WTC11 (cell line): ENCODE results near the gene CYP26A1. TPM values are rescaled to one million over a fixed set of nuclear protein-coding genes. Genes with fewer than 3 reads are reported as not detected.

Source experiments
- ESRRA ChIP-seq: sonication (generic); formaldehyde crosslinking; IDR thresholded peaks from 2 replicates; pipeline ENCODE4 v1.8.1; 2022; ENCODE audit warnings: mild to moderate bottlenecking, missing genetic modification reagents, borderline replicate concordance
- GABPB1 ChIP-seq: sonication (generic); formaldehyde crosslinking; IDR thresholded peaks from 2 replicates; pipeline ENCODE4 v1.8.1; 2023; ENCODE audit warnings: mild to moderate bottlenecking, missing genetic modification reagents
- MXD4 ChIP-seq: fragments of 250-450 bp; sonication (Bioruptor Pico); IDR thresholded peaks from 2 replicates; pipeline ENCODE4 v1.8.0; 2021; ENCODE audit warnings: mild to moderate bottlenecking, moderate library complexity, borderline replicate concordance
- MYBL2 ChIP-seq: sonication (generic); formaldehyde crosslinking; IDR thresholded peaks from 2 replicates; pipeline ENCODE4 v1.8.1; 2023; ENCODE audit warnings: mild to moderate bottlenecking, moderate library complexity, missing genetic modification reagents
- NFYB ChIP-seq: sonication (generic); formaldehyde crosslinking; conservative IDR thresholded peaks from 2 replicates; pipeline ENCODE4 v1.8.0; 2022; ENCODE audit warnings: low read depth, missing genetic modification reagents
- NR1H2 ChIP-seq: sonication (generic); formaldehyde crosslinking; IDR thresholded peaks from 2 replicates; pipeline ENCODE4 v1.9.0; 2021; ENCODE audit warnings: mild to moderate bottlenecking, moderate library complexity, missing genetic modification reagents
- NR2C2 ChIP-seq: sonication (generic); formaldehyde crosslinking; IDR thresholded peaks from 2 replicates; pipeline ENCODE4 v1.8.0; 2022; ENCODE audit warnings: mild to moderate bottlenecking, missing genetic modification reagents
- NR3C1 ChIP-seq: sonication (generic); formaldehyde crosslinking; conservative IDR thresholded peaks from 2 replicates; pipeline ENCODE4 v1.8.1; 2023; ENCODE audit warnings: low read depth, mild to moderate bottlenecking, missing genetic modification reagents
- PRRX2 ChIP-seq: fragments of 250-450 bp; sonication (Bioruptor Pico); IDR thresholded peaks from 2 replicates; pipeline ENCODE4 v1.8.0; 2021; ENCODE audit warnings: mild to moderate bottlenecking
- TCF7 ChIP-seq: sonication (generic); formaldehyde crosslinking; IDR thresholded peaks from 2 replicates; pipeline ENCODE4 v1.8.0; 2022; ENCODE audit warnings: mild to moderate bottlenecking, low read depth, missing genetic modification reagents, moderate library complexity
- TEAD4 ChIP-seq: sonication (generic); formaldehyde crosslinking; IDR thresholded peaks from 2 replicates; pipeline ENCODE4 v1.8.0; 2022; ENCODE audit warnings: mild to moderate bottlenecking, missing genetic modification reagents
- ZBTB21 ChIP-seq: sonication (generic); formaldehyde crosslinking; IDR thresholded peaks from 2 replicates; pipeline ENCODE4 v1.8.1; 2023; ENCODE audit warnings: mild to moderate bottlenecking, missing genetic modification reagents, borderline replicate concordance
- ZNF121 ChIP-seq: sonication (generic); formaldehyde crosslinking; IDR thresholded peaks from 2 replicates; pipeline ENCODE4 v1.8.0; 2023; ENCODE audit warnings: missing genetic modification reagents
- ZNF671 ChIP-seq: fragments of 250-450 bp; sonication (Bioruptor Pico); IDR thresholded peaks from 2 replicates; pipeline ENCODE4 v1.8.0; 2021; ENCODE audit warnings: mild to moderate bottlenecking
- total RNA-seq: library from RNA; stranded (reverse); gene quantifications from 3 replicates; pipeline ENCODE4 v1.2.3, GENCODE V29; 2021
- TF ChIP-seq, protein P1 (sequence below): sonication (generic); formaldehyde crosslinking; IDR thresholded peaks from 2 replicates; pipeline ENCODE4 v1.8.0; 2023; ENCODE audit warnings: missing genetic modification reagents, mild to moderate bottlenecking, borderline replicate concordance
- TF ChIP-seq, protein P2 (sequence below): fragments of 250-450 bp; sonication (Bioruptor Pico); IDR thresholded peaks from 2 replicates; pipeline ENCODE4 v1.9.0; 2021; ENCODE audit warnings: mild to moderate bottlenecking, borderline replicate concordance
- TF ChIP-seq, protein P3 (sequence below): sonication (generic); formaldehyde crosslinking; IDR thresholded peaks from 2 replicates; pipeline ENCODE4 v1.8.1; 2023; ENCODE audit warnings: mild to moderate bottlenecking, missing genetic modification reagents
- TF ChIP-seq, protein P4 (sequence below): sonication (generic); formaldehyde crosslinking; IDR thresholded peaks from 2 replicates; pipeline ENCODE4 v1.8.0; 2022; ENCODE audit warnings: mild to moderate bottlenecking, missing genetic modification reagents
- TF ChIP-seq, protein P5 (sequence below): fragments of 250-450 bp; sonication (Bioruptor Pico); IDR thresholded peaks from 2 replicates; pipeline ENCODE4 v1.9.0; 2021; ENCODE audit warnings: moderate library complexity, mild to moderate bottlenecking, inconsistent platforms, borderline replicate concordance
- TF ChIP-seq, protein P6 (sequence below): fragments of 250-450 bp; sonication (Bioruptor Pico); IDR thresholded peaks from 2 replicates; pipeline ENCODE4 v1.9.0; 2021; ENCODE audit warnings: mild to moderate bottlenecking
- TF ChIP-seq, protein P7 (sequence below): sonication (generic); formaldehyde crosslinking; conservative IDR thresholded peaks from 2 replicates; pipeline ENCODE4 v1.8.1; 2023; ENCODE audit warnings: mild to moderate bottlenecking, low read depth, missing genetic modification reagents, moderate library complexity
- TF ChIP-seq, protein P8 (sequence below): sonication (generic); formaldehyde crosslinking; IDR thresholded peaks from 2 replicates; pipeline ENCODE4 v1.8.1; 2022; ENCODE audit warnings: missing genetic modification reagents, borderline replicate concordance

The CYP26A1 gene
- total RNA-seq, 1 experiment from 2014 or later: 3.4 TPM

DNA sequence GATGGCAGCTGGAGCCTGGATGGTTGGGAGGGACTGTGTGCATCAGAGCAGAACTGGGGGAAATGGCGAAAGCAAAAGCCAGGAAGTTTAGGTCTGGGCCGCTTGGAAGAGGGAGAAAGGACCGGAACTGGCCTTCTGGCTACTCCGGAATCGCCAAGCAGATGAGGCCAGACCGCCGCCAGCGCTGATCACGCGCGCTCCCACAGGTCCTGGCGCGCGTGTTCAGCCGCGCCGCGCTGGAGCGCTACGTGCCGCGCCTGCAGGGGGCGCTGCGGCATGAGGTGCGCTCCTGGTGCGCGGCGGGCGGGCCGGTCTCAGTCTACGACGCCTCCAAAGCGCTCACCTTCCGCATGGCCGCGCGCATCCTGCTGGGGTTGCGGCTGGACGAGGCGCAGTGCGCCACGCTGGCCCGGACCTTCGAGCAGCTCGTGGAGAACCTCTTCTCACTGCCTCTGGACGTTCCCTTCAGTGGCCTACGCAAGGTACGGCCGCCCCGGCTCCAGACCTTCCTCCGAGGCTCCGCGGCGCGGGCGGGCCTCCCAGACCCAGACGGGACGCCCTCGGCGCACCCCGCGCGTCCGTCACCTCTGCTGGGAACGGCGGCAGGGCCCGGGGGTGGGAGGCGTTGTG, 11.1 kb upstream of the CYP26A1 start (continued):
- TF ChIP-seq, protein P1, sequence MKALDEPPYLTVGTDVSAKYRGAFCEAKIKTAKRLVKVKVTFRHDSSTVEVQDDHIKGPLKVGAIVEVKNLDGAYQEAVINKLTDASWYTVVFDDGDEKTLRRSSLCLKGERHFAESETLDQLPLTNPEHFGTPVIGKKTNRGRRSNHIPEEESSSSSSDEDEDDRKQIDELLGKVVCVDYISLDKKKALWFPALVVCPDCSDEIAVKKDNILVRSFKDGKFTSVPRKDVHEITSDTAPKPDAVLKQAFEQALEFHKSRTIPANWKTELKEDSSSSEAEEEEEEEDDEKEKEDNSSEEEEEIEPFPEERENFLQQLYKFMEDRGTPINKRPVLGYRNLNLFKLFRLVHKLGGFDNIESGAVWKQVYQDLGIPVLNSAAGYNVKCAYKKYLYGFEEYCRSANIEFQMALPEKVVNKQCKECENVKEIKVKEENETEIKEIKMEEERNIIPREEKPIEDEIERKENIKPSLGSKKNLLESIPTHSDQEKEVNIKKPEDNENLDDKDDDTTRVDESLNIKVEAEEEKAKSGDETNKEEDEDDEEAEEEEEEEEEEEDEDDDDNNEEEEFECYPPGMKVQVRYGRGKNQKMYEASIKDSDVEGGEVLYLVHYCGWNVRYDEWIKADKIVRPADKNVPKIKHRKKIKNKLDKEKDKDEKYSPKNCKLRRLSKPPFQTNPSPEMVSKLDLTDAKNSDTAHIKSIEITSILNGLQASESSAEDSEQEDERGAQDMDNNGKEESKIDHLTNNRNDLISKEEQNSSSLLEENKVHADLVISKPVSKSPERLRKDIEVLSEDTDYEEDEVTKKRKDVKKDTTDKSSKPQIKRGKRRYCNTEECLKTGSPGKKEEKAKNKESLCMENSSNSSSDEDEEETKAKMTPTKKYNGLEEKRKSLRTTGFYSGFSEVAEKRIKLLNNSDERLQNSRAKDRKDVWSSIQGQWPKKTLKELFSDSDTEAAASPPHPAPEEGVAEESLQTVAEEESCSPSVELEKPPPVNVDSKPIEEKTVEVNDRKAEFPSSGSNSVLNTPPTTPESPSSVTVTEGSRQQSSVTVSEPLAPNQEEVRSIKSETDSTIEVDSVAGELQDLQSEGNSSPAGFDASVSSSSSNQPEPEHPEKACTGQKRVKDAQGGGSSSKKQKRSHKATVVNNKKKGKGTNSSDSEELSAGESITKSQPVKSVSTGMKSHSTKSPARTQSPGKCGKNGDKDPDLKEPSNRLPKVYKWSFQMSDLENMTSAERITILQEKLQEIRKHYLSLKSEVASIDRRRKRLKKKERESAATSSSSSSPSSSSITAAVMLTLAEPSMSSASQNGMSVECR (CRISPR knock-in tag): peak; percentile 95
- TF ChIP-seq, protein P2, sequence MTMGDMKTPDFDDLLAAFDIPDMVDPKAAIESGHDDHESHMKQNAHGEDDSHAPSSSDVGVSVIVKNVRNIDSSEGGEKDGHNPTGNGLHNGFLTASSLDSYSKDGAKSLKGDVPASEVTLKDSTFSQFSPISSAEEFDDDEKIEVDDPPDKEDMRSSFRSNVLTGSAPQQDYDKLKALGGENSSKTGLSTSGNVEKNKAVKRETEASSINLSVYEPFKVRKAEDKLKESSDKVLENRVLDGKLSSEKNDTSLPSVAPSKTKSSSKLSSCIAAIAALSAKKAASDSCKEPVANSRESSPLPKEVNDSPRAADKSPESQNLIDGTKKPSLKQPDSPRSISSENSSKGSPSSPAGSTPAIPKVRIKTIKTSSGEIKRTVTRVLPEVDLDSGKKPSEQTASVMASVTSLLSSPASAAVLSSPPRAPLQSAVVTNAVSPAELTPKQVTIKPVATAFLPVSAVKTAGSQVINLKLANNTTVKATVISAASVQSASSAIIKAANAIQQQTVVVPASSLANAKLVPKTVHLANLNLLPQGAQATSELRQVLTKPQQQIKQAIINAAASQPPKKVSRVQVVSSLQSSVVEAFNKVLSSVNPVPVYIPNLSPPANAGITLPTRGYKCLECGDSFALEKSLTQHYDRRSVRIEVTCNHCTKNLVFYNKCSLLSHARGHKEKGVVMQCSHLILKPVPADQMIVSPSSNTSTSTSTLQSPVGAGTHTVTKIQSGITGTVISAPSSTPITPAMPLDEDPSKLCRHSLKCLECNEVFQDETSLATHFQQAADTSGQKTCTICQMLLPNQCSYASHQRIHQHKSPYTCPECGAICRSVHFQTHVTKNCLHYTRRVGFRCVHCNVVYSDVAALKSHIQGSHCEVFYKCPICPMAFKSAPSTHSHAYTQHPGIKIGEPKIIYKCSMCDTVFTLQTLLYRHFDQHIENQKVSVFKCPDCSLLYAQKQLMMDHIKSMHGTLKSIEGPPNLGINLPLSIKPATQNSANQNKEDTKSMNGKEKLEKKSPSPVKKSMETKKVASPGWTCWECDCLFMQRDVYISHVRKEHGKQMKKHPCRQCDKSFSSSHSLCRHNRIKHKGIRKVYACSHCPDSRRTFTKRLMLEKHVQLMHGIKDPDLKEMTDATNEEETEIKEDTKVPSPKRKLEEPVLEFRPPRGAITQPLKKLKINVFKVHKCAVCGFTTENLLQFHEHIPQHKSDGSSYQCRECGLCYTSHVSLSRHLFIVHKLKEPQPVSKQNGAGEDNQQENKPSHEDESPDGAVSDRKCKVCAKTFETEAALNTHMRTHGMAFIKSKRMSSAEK (CRISPR knock-in tag): no peak
- TF ChIP-seq ZNF671 (CRISPR knock-in tag) (no peak), MYBL2 (CRISPR knock-in tag) (peak; percentile 82), GABPB1 (CRISPR knock-in tag) (no peak), TEAD4 (CRISPR knock-in tag) (peak; percentile 85), TCF7 (CRISPR knock-in tag) (peak; percentile 83), NFYB (CRISPR knock-in tag) (peak; percentile 38), NR2C2 (CRISPR knock-in tag) (0 out of 2 replicates have a peak, but pooled peaks have one; percentile 27), ZNF121 (CRISPR knock-in tag) (no peak), ESRRA (CRISPR knock-in tag) (peak; percentile 95), NR1H2 (CRISPR knock-in tag) (no peak), MXD4 (no peak), PRRX2 (no peak), NR3C1 (CRISPR knock-in tag) (peak; percentile 90; the same call in 1 of the 2 replicates), ZBTB21 (CRISPR knock-in tag) (peak; percentile 91)
- TF ChIP-seq, protein P3, sequence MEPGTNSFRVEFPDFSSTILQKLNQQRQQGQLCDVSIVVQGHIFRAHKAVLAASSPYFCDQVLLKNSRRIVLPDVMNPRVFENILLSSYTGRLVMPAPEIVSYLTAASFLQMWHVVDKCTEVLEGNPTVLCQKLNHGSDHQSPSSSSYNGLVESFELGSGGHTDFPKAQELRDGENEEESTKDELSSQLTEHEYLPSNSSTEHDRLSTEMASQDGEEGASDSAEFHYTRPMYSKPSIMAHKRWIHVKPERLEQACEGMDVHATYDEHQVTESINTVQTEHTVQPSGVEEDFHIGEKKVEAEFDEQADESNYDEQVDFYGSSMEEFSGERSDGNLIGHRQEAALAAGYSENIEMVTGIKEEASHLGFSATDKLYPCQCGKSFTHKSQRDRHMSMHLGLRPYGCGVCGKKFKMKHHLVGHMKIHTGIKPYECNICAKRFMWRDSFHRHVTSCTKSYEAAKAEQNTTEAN (CRISPR knock-in tag): peak; percentile 88; the same call in 1 of the 2 replicates
- TF ChIP-seq, protein P4, sequence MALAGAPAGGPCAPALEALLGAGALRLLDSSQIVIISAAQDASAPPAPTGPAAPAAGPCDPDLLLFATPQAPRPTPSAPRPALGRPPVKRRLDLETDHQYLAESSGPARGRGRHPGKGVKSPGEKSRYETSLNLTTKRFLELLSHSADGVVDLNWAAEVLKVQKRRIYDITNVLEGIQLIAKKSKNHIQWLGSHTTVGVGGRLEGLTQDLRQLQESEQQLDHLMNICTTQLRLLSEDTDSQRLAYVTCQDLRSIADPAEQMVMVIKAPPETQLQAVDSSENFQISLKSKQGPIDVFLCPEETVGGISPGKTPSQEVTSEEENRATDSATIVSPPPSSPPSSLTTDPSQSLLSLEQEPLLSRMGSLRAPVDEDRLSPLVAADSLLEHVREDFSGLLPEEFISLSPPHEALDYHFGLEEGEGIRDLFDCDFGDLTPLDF (CRISPR knock-in tag): peak; percentile 84
- TF ChIP-seq, protein P5, sequence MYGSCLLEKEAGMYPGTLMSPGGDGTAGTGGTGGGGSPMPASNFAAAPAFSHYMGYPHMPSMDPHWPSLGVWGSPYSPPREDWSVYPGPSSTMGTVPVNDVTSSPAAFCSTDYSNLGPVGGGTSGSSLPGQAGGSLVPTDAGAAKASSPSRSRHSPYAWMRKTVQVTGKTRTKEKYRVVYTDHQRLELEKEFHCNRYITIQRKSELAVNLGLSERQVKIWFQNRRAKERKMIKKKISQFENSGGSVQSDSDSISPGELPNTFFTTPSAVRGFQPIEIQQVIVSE (CRISPR knock-in tag): no peak
- TF ChIP-seq, protein P6, sequence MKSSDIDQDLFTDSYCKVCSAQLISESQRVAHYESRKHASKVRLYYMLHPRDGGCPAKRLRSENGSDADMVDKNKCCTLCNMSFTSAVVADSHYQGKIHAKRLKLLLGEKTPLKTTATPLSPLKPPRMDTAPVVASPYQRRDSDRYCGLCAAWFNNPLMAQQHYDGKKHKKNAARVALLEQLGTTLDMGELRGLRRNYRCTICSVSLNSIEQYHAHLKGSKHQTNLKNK: no peak
- TF ChIP-seq, protein P7, sequence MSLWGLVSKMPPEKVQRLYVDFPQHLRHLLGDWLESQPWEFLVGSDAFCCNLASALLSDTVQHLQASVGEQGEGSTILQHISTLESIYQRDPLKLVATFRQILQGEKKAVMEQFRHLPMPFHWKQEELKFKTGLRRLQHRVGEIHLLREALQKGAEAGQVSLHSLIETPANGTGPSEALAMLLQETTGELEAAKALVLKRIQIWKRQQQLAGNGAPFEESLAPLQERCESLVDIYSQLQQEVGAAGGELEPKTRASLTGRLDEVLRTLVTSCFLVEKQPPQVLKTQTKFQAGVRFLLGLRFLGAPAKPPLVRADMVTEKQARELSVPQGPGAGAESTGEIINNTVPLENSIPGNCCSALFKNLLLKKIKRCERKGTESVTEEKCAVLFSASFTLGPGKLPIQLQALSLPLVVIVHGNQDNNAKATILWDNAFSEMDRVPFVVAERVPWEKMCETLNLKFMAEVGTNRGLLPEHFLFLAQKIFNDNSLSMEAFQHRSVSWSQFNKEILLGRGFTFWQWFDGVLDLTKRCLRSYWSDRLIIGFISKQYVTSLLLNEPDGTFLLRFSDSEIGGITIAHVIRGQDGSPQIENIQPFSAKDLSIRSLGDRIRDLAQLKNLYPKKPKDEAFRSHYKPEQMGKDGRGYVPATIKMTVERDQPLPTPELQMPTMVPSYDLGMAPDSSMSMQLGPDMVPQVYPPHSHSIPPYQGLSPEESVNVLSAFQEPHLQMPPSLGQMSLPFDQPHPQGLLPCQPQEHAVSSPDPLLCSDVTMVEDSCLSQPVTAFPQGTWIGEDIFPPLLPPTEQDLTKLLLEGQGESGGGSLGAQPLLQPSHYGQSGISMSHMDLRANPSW (CRISPR knock-in tag): no peak
- TF ChIP-seq, protein P8, sequence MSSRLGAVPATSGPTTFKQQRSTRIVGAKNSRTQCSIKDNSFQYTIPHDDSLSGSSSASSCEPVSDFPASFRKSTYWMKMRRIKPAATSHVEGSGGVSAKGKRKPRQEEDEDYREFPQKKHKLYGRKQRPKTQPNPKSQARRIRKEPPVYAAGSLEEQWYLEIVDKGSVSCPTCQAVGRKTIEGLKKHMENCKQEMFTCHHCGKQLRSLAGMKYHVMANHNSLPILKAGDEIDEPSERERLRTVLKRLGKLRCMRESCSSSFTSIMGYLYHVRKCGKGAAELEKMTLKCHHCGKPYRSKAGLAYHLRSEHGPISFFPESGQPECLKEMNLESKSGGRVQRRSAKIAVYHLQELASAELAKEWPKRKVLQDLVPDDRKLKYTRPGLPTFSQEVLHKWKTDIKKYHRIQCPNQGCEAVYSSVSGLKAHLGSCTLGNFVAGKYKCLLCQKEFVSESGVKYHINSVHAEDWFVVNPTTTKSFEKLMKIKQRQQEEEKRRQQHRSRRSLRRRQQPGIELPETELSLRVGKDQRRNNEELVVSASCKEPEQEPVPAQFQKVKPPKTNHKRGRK (CRISPR knock-in tag): no peak
